Body of pancreas (tissue), 4 donors: ENCODE measurements around the gene RBMS1. TPM values are rescaled to one million over a fixed set of nuclear protein-coding genes. Genes with fewer than 3 reads are reported as not detected.

Experiments used
- ATAC-seq: fragments of 150-250 bp; one replicate; pipeline ENCODE4 v1.9.1; 2016
- DNase-seq, 4 donors: peaks; one replicate each; pipeline ENCODE4 v3.0.0-alpha.2; 2019
- H3K27ac ChIP-seq, 4 donors: fragments of 200-600 bp; sonication (generic); 1 replicate in 3 of 4; 2 replicates in 1 of 4; pipeline versions ENCODE4 v1.5.1 to v1.6.1; 2016 to 2019; ENCODE audit warnings: mild to moderate bottlenecking in 1 of 4, mixed read lengths in 1 of 4, moderate library complexity in 1 of 4
- H3K27me3 ChIP-seq, 2 donors: fragments of 200-600 bp; sonication (generic); one replicate each; pipeline ENCODE4 v1.6.0; 2016; ENCODE audit warnings: mild to moderate bottlenecking in 1 of 2
- H3K36me3 ChIP-seq, 2 donors: fragments of 200-600 bp; sonication (generic); replicated peaks in 1 of 2; 2 replicates each; pipeline ENCODE4 v1.5.1; 2016; ENCODE audit warnings: low read depth in 2 of 2; ENCODE audit not compliant: insufficient read depth in 1 of 2
- H3K4me1 ChIP-seq: fragments of 200-600 bp; sonication (generic); one replicate; pipeline ENCODE4 v1.6.0; 2016
- H3K4me3 ChIP-seq, 2 donors: fragments of 200-600 bp; sonication (generic); 1 replicate in 1 of 2; 2 replicates in 1 of 2; pipeline ENCODE4 v1.5.1; 2016 to 2019
- H3K9me3 ChIP-seq, 3 donors: fragments of 200-600 bp; sonication (generic); 1 replicate in 2 of 3; 2 replicates in 1 of 3; pipeline ENCODE4 v1.5.1; 2016
- CTCF ChIP-seq, 7 experiments: fragments of 450-650 bp in 4 of 7; fragments of 200-600 bp in 3 of 7; sonication (generic) in 3 of 7; IDR thresholded peaks; one replicate each; pipeline ENCODE4 v1.5.1; 2016 to 2019; ENCODE audit warnings: antibody characterized with exemption in 7 of 7
- POLR2A ChIP-seq, 3 donors: fragments of 450-650 bp; IDR thresholded peaks; one replicate each; pipeline ENCODE4 v1.6.1; 2016; ENCODE audit warnings: antibody characterized with exemption in 3 of 3, mild to moderate bottlenecking in 2 of 3
- WGBS, 2 donors: methylation state at CpG; one replicate each; pipeline ENCODE4 v1.1.5; 2017; 5-methylcytosine and 5-hydroxymethylcytosine counted together
- intact Hi-C: fragments of 100-400 bp; cut with DNase I; formaldehyde crosslinking; loops from one replicate; pipeline ENCODE4 v1.15.1; 2023
- total RNA-seq, 2 donors: library from RNA; depleted of rRNA; stranded (reverse); fragments of >200 nt; gene quantifications; one replicate each; pipeline ENCODE4 v1.1.0, GENCODE V29; 2016

The RBMS1 gene
- total RNA-seq, 2 donors from 2014 or later, result 21.3 to 23.7 TPM

- intact Hi-C loops, result no loop called here
- Histone ChIP-seq H3K4me3 (no peak overlapping the region), H3K27ac (no peak overlapping the region), H3K9me3 (no peaks in the 10 kb centered on the region), H3K27me3 (no peaks in the 10 kb centered on the region), H3K36me3 (peaks cover 0 to 3% of the 10 kb centered on the region in 2 donors), H3K4me1 (no peaks in the 10 kb centered on the region)
- ATAC-seq, result no peak
- TF ChIP-seq POLR2A (IDR thresholded peaks at IDR 0.05) (no peak), CTCF (IDR thresholded peaks at IDR 0.05) (no peak)
- DNase-seq, result no peak
- 88 to 89% methylated on average over 3 of the region's 3 CpGs for WGBS, 2 donors
Measured at GRCh38 chr2:160299540-160299939, 194.1 kb downstream of the RBMS1 start.

GRCh38 chr2:160298960-160299359 is 194.6 kb downstream of the RBMS1 start:
- H3K4me3 ChIP-seq, result no peak overlapping the region
- no peaks in the 10 kb centered on the region for H3K27me3 ChIP-seq
- intact Hi-C loops, result no loop called here
- ATAC-seq (no peak), DNase-seq (no peak)
- 90 to 100% methylated on average over 1 of the region's 1 CpG for WGBS, 2 donors
- no peaks in the 10 kb centered on the region for H3K4me1 ChIP-seq
- no peak overlapping the region for H3K27ac ChIP-seq
- peaks cover 0 to 3% of the 10 kb centered on the region in 2 donors for H3K36me3 ChIP-seq
- TF ChIP-seq POLR2A (IDR thresholded peaks at IDR 0.05) (no peak), CTCF (IDR thresholded peaks at IDR 0.05) (no peak)
- H3K9me3 ChIP-seq, result no peaks in the 10 kb centered on the region

- Histone ChIP-seq H3K4me3 (no peak overlapping the region), H3K36me3 (peaks cover 0 to 3% of the 10 kb centered on the region in 2 donors), H3K27ac (no peak overlapping the region), H3K9me3 (no peaks in the 10 kb centered on the region), H3K4me1 (no peaks in the 10 kb centered on the region), H3K27me3 (no peaks in the 10 kb centered on the region)
- intact Hi-C loops, result no loop called here
- ATAC-seq (no peak), DNase-seq (no peak)
- TF ChIP-seq CTCF (IDR thresholded peaks at IDR 0.05), result no peak
- no peak for TF ChIP-seq POLR2A (IDR thresholded peaks at IDR 0.05)
- 87 to 90% methylated on average over 7 of the region's 7 CpGs for WGBS, 2 donors
Measured at GRCh38 chr2:160295519-160296207, 197.9 kb downstream of the RBMS1 start.

GRCh38 chr2:160294889-160295288 is 198.7 kb downstream of the RBMS1 start:
- DNase-seq (no peak), ATAC-seq (no peak)
- Histone ChIP-seq H3K27me3 (no peaks in the 10 kb centered on the region), H3K27ac (no peak overlapping the region), H3K9me3 (no peaks in the 10 kb centered on the region), H3K36me3 (no peaks in the 10 kb centered on the region), H3K4me1 (no peaks in the 10 kb centered on the region), H3K4me3 (no peak overlapping the region)
- intact Hi-C loops, result no loop called here
- TF ChIP-seq POLR2A (IDR thresholded peaks at IDR 0.05) (no peak), CTCF (IDR thresholded peaks at IDR 0.05) (no peak)

- Histone ChIP-seq H3K27ac (peak overlapping the region in 1 of 4 donors; percentile 16), H3K36me3 (no peaks in the 10 kb centered on the region), H3K9me3 (no peaks in the 10 kb centered on the region), H3K4me3 (no peak overlapping the region), H3K4me1 (no peaks in the 10 kb centered on the region), H3K27me3 (no peaks in the 10 kb centered on the region)
- TF ChIP-seq POLR2A (IDR thresholded peaks at IDR 0.05), result no peak
- TF ChIP-seq CTCF (IDR thresholded peaks at IDR 0.05), result no peak
- 73 to 78% methylated on average over 5 of the region's 5 CpGs for WGBS, 2 donors
- DNase-seq (peak; percentile 25 to 48 (median 34)), ATAC-seq (peak; percentile 65)
- intact Hi-C loops, result no loop called here
Measured at GRCh38 chr2:160294339-160294803, 199.2 kb downstream of the RBMS1 start.
